C1 segment of cervical spinal cord (tissue), 14 donors: ENCODE measurements around the gene ARHGAP5.

Experiments
- DNase-seq, 14 donors: peaks; one replicate each; lab custom pipeline; 2025; lab: John Stamatoyannopoulos, UW

Gene ARHGAP5

GRCh38 chr14:32077081-32078022 is at the start of gene ARHGAP5:
TSS of gene ARHGAP5 (plus strand) at chr14:32077304. CDS start at chr14:32090670, 13,366 bp downstream.
- DNase-seq, result peak in 10 of 14 donors; percentile 19 to 92 (median 70)

GRCh38 chr14:32028599-32028998 is 48.5 kb upstream of the ARHGAP5 start:
- DNase-seq, result no peak

GRCh38 chr14:32033543-32033942 is 43.6 kb upstream of the ARHGAP5 start:
- DNase-seq, result no peak

- no peak for DNase-seq
Measured at GRCh38 chr14:32038876-32039275, 38.2 kb upstream of the ARHGAP5 start.

- DNase-seq, result no peak
Measured at GRCh38 chr14:32039401-32040030, 37.6 kb upstream of the ARHGAP5 start.

- no peak for DNase-seq
Measured at GRCh38 chr14:32043624-32044023, 33.5 kb upstream of the ARHGAP5 start.

- no peak for DNase-seq
Measured at GRCh38 chr14:32044454-32044853, 32.6 kb upstream of the ARHGAP5 start.

GRCh38 chr14:32047791-32048190 is 29.3 kb upstream of the ARHGAP5 start:
- DNase-seq, result no peak

GRCh38 chr14:32049361-32050088 is 27.6 kb upstream of the ARHGAP5 start:
- no peak for DNase-seq

GRCh38 chr14:32050878-32051277 is 26.2 kb upstream of the ARHGAP5 start:
- DNase-seq, result no peak

- DNase-seq, result no peak
Measured at GRCh38 chr14:32054536-32054935, 22.6 kb upstream of the ARHGAP5 start.

GRCh38 chr14:32055175-32055574 is 21.9 kb upstream of the ARHGAP5 start:
- no peak for DNase-seq

- DNase-seq, result no peak
Measured at GRCh38 chr14:32059702-32060101, 17.4 kb upstream of the ARHGAP5 start.

GRCh38 chr14:32064931-32065330 is 12.2 kb upstream of the ARHGAP5 start:
- DNase-seq, result no peak

- DNase-seq, result no peak
Measured at GRCh38 chr14:32068708-32069107, 8.4 kb upstream of the ARHGAP5 start.

- DNase-seq, result no peak
Measured at GRCh38 chr14:32070282-32070681, 6.8 kb upstream of the ARHGAP5 start.

- no peak for DNase-seq
Measured at GRCh38 chr14:32072676-32073075, 4.4 kb upstream of the ARHGAP5 start.

GRCh38 chr14:32073537-32074189 is 3.4 kb upstream of the ARHGAP5 start:
- DNase-seq, result peak in 6 of 14 donors; percentile 1 to 30 (median 6)

- no peak for DNase-seq
Measured at GRCh38 chr14:32074887-32075572, 2.1 kb upstream of the ARHGAP5 start.

GRCh38 chr14:32075672-32076277 is 1.3 kb upstream of the ARHGAP5 start:
- DNase-seq, result peak in 4 of 14 donors; percentile 14 to 84 (median 61)
